Activated CD8-positive, alpha-beta memory T cell treated with anti-CD3 and anti-CD28 coated beads for 36 hours (primary cell): Measurements from ENCODE around the gene IGF1R. TPM values are rescaled to one million over a fixed set of nuclear protein-coding genes. Genes with fewer than 3 reads are reported as not detected.

Experiments
- CTCF ChIA-PET: fragments of 350-600 bp; sonication (Branson Sonifier 250); formaldehyde crosslinking; loops from one replicate; lab custom pipeline; 2021; ENCODE audit warnings: antibody characterized with exemption; lab: Charles Lee
- POLR2A ChIA-PET: fragments of 350-600 bp; sonication (Branson Sonifier 250); formaldehyde crosslinking; loops from one replicate; lab custom pipeline; 2021; ENCODE audit warnings: antibody characterized with exemption; lab: Charles Lee
- total RNA-seq, 2 experiments: library from RNA; stranded (reverse); gene quantifications; one replicate each; pipeline ENCODE4 v1.2.3, GENCODE V29; 2021

Gene IGF1R
- total RNA-seq, 2 experiments from 2014 or later = 10.5 to 11.3 TPM

DNA sequence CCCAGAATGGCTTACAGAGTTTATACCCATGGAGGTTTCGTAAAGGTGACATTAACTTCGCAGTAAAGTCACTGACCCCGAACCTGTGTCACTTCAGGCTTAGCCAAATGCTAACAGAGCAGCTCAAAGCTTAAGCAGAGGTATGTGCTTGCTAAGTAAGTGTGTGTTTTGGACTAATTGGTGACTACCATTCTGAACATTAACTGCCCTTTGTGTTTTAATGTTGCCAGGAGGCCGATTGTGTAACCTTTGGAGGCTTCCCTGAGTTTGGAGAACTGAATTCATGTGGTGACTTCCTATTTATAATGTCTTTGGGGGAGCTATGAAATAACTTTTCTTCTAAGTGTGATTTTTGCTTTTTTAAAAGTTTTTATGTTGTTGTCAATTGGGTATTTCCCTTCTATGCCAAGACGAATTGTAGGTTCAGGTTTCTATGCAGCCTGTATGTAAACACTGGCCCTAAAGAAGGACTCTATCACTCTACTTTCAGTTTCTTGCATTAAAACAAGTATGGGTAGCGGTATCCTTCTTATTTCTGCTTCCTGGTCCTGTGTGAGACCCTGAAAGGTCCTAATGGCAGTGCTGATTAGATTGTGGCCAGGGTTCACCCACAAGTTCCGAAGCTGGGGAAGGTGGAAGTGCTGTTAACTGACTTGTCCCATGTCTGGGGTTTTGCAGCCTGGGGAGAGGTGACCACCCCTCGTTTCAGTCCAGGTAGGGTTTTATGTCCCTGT is 86.3 kb downstream of the IGF1R start:
- CTCF ChIA-PET = no interaction called here
- POLR2A ChIA-PET = no interaction called here

GRCh38 chr15:98735304-98735703 is 87.0 kb downstream of the IGF1R start:
- ChIA-PET POLR2A (no interaction called here), CTCF (no interaction called here)

- POLR2A ChIA-PET = no interaction called here
- CTCF ChIA-PET = no interaction called here
These were observed 87.7 kb downstream of the IGF1R start for GRCh38 chr15:98735895-98736617.

DNA sequence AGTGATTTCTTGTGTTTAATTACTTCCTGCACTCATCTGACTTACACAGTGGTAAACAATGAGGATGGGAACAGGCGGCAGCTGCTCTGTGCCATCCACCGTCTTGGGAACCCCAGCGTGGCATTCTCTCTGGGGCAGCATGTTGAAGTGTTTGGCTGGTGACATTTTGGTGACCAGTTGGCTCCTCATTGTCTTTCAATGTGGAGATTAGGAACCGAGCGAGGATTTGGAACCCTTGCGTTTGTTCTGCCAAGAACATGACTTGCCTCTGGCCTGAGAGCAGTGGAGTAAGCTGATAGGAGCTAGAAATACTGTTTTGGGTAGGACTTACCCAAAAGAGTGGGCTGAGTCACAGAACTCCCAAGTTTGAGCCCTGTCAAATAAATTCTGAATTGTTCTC is 88.8 kb downstream of the IGF1R start:
- ChIA-PET CTCF (no interaction called here), POLR2A (no interaction called here)

- POLR2A ChIA-PET = no interaction called here
- CTCF ChIA-PET = no interaction called here
These were observed 89.4 kb downstream of the IGF1R start for GRCh38 chr15:98737721-98738120.

GRCh38 chr15:98738689-98739401 is 90.5 kb downstream of the IGF1R start:
- ChIA-PET CTCF (no interaction called here), POLR2A (no interaction called here)

GRCh38 chr15:98740295-98740694 is 92.0 kb downstream of the IGF1R start:
- POLR2A ChIA-PET = no interaction called here
- CTCF ChIA-PET = no interaction called here

DNA sequence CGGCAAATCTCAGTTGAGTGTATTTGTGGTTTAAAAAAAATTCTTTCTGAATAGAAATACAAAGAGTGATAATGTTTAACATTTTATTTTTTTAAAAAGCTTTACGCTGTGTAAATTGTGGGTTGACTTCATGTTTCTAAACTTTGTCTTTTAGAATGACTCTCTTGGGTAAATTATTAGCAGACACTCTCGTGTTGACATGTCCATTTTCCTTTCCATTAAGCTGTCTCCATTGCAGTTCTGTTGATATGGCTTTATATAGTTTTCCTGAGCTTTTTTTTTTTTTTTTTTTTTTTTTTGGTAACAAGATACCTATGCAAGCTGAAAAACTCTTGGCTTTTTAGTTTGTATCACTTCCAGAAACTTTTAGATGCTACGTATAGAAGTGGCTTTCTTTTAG is 92.6 kb downstream of the IGF1R start:
- ChIA-PET CTCF (no interaction called here), POLR2A (no interaction called here)

GRCh38 chr15:98743177-98743576 is 94.8 kb downstream of the IGF1R start:
- ChIA-PET CTCF (no interaction called here), POLR2A (no interaction called here)

DNA sequence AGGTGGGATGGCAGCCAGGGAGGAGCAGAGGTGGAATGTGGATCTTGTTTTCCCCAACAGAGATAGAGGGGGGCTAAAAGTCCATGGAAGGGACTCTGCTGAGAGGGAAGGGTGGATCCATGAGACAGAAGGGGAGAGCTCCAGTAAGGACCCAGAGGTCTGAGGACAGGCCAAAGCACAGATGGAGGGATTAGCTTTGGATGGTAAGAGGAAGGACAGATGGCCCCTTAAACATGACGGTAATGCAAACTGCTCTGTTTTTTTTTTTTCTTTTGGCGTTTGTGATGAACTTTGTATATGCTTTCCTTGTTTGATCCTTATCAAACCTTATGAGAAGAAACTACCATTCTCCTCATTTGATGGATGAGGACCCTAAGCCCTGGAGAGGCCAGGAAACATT is 96.2 kb downstream of the IGF1R start:
- ChIA-PET POLR2A (no interaction called here), CTCF (no interaction called here)

GRCh38 chr15:98745179-98745578 is 96.8 kb downstream of the IGF1R start:
- CTCF ChIA-PET = no interaction called here
- POLR2A ChIA-PET = no interaction called here

GRCh38 chr15:98745650-98746374 is 97.5 kb downstream of the IGF1R start:
- ChIA-PET POLR2A (no interaction called here), CTCF (no interaction called here)

DNA sequence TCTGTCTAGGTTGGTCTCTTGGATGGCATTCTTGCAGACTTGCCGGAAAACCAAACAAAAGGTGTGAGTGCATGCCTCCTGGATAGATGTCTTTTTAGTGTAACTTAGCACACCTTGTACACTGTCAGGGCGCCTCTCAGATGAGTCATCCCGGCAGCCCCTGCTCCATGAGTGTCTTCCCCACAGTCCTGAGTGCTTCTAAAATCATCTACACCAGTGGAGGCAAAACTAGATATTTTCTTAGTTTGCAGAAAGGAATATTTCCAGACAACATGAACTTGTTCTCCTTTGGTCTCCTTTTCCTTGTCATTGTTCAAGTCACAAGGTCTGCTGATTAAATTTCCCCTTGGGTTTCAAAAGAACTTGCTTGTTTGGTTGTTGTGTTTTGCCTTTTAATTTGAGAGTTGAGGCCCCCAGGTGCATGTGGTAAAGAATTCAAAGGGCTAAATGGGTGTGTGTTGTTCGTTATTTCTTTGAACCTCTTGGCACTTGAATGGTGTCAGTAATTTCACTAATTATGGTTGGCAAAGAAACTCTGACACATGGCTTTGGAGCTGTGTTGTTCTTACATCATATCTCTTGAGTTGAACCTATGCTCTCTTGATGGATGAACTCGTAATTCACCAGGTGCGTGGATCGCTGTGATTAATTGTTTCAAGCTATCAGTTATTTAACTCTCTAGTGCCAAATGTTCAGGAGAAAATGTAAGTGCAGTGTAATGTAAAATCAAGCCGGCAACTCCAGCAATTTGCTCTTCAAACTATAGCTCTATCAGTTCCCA is 98.2 kb downstream of the IGF1R start:
- ChIA-PET CTCF (interaction anchor here (0.6 kb wide), 1 partner anchor 230 kb away, joined by 3 read pairs; no protein-coding TSS in a partner anchor), POLR2A (no interaction called here)

DNA sequence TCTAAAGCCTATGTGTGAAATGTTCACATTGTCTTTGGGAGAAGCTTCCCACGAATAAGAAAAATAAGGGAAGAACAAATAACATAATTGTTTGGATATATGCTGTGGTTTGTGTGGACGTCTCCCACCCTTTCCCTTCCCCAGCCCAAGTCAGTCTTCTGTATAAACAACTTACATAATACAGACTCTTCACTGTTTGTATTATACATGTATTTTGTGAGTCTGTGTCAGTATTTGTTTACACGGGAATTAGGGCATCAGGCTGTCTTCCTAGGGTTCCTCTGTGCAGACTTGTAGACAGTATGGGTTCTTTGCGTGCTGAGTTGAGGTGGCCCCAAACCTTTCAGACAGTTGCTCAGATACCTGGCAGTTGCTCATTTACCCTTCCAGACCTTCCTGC is 103.4 kb downstream of the IGF1R start:
- POLR2A ChIA-PET = no interaction called here
- CTCF ChIA-PET = no interaction called here

GRCh38 chr15:98753726-98754656 is 105.7 kb downstream of the IGF1R start:
- ChIA-PET POLR2A (no interaction called here), CTCF (no interaction called here)

GRCh38 chr15:98754657-98755022 is 106.3 kb downstream of the IGF1R start:
- ChIA-PET POLR2A (no interaction called here), CTCF (no interaction called here)

DNA sequence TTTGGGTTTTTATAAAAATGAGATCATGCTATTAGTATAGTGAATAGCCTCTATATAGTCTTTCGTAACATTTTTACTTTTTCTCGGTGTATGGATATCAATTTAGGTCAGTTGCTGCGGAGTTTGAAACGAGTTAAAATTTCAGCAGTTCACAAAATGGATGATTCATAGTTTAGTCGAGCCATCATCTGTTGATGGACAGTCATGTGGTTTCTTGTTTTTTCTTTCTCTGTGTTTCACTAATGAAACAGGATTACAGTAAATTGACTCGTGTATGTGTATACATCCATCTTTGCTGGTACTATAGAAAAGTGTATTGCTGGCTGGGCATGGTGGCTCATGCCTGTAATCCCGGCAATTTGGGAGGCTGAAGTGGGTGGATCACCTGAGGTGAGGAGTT is 106.8 kb downstream of the IGF1R start:
- CTCF ChIA-PET = interaction anchor here (0.7 kb wide), 1 partner anchor 91 kb away, joined by 3 read pairs; no protein-coding TSS in a partner anchor
- POLR2A ChIA-PET = no interaction called here

GRCh38 chr15:98755781-98756180 is 107.4 kb downstream of the IGF1R start:
- ChIA-PET POLR2A (no interaction called here), CTCF (interaction anchor here (0.7 kb wide), 1 partner anchor 92 kb away, joined by 3 read pairs; no protein-coding TSS in a partner anchor)
